DND-41 (cell line): Measurements from ENCODE around the gene ASH1L.
"Not testable (repeated sequence)": the region's sequence is repeated elsewhere in the genome, so short reads cannot be mapped to it uniquely, and the experiment has no call there.

Experiments
- ATAC-seq: fragments of 200-7000 bp; cut with Tn5 transposase; 3 replicates; pipeline ENCODE4 v1.9.1; 2021; ENCODE audit warnings: low read depth; ENCODE audit not compliant: insufficient read depth
- DNase-seq: peaks from one replicate; pipeline ENCODE4 v3.0.0-alpha.2; 2020
- H2AFZ ChIP-seq: 2 replicates; pipeline ENCODE4 v1.6.0; 2012; ENCODE audit warnings: low read depth, low read length
- H3K27ac ChIP-seq: 2 replicates; pipeline ENCODE4 v1.5.1; 2012; ENCODE audit warnings: low read length, inconsistent platforms
- H3K27me3 ChIP-seq: fragments of 200-600 bp; sonication (generic); 2 replicates; pipeline ENCODE4 v1.6.0; 2012; ENCODE audit warnings: low read length, mild to moderate bottlenecking, inconsistent platforms; ENCODE audit not compliant: insufficient read depth, poor library complexity
- H3K36me3 ChIP-seq: 2 replicates; pipeline ENCODE4 v1.5.1; 2012; ENCODE audit warnings: low read length, inconsistent platforms; ENCODE audit not compliant: insufficient read depth
- H3K4me1 ChIP-seq: 2 replicates; pipeline ENCODE4 v1.5.1; 2012; ENCODE audit warnings: mild to moderate bottlenecking, low read length; ENCODE audit not compliant: insufficient read depth
- H3K4me2 ChIP-seq: 2 replicates; pipeline ENCODE4 v1.6.0; 2012; ENCODE audit warnings: mild to moderate bottlenecking, moderate library complexity, low read length, inconsistent platforms; ENCODE audit not compliant: insufficient read depth
- H3K4me3 ChIP-seq, 2 experiments: fragments of 200-600 bp in 1 of 2; shearing (Covaris generic) in 1 of 2; 2 replicates each; pipeline ENCODE4 v1.5.1; 2012 to 2016; ENCODE audit warnings: inconsistent platforms in 2 of 2, low read length in 2 of 2, mild to moderate bottlenecking in 2 of 2, low read depth in 1 of 2, moderate library complexity in 1 of 2
- H3K79me2 ChIP-seq: 2 replicates; pipeline ENCODE4 v1.6.0; 2012; ENCODE audit warnings: low read length, inconsistent platforms; ENCODE audit not compliant: insufficient read depth
- H3K9ac ChIP-seq: 2 replicates; pipeline ENCODE4 v1.6.0; 2012; ENCODE audit warnings: low read depth, mild to moderate bottlenecking, inconsistent platforms, low read length, moderate library complexity
- H3K9me3 ChIP-seq: 2 replicates; pipeline ENCODE4 v1.5.1; 2012; ENCODE audit warnings: low read length, moderate library complexity, mild to moderate bottlenecking, inconsistent platforms; ENCODE audit not compliant: insufficient read depth, severe bottlenecking
- H4K20me1 ChIP-seq: 2 replicates; pipeline ENCODE4 v1.6.0; 2012; ENCODE audit warnings: low read length; ENCODE audit not compliant: insufficient read depth
- EZH2 ChIP-seq: IDR thresholded peaks from 3 replicates; pipeline ENCODE4 v1.6.1; 2012; ENCODE audit warnings: borderline replicate concordance, low read depth, mild to moderate bottlenecking, moderate library complexity, low read length, inconsistent platforms; ENCODE audit not compliant: severe bottlenecking
- TF ChIP-seq, protein P1 (sequence below): IDR thresholded peaks from 2 replicates; pipeline ENCODE4 v1.5.1; 2012; ENCODE audit warnings: borderline replicate concordance, low read length, moderate library complexity, mild to moderate bottlenecking; ENCODE audit not compliant: poor library complexity, severe bottlenecking; ENCODE audit errors: extremely low read depth

The ASH1L gene

DNA sequence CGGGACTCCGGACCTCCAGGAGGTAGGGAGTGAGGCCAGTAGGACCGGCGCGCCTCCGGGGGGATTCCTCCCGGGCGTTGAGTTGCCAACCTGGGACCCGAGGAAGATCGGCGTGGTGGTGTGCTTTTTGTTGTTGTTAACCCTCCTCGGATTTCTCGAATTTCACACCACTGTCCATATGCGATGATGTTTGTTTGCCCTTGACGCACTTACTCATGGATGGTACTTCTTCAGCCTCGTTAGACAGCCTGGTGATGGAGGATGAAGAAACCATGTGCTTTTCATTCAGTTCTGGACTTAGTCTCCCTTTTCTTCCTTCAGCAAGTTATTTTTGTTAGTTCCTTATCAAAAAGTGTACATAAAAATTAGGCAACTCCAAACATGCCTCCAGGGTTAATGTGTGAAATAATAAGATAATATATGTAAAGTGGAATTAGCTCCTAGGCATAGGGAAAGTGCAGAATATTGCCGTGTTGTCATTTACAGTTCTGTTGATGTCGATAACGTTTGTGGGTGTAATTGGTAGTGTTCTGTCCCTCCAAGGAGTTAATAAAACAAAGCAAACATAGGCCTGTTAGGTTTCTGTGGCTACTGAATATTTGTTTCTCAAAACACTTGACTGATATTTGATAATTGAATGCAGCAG is 897 bp upstream of the ASH1L start:
- Histone ChIP-seq H3K4me3 (peak overlapping the region; percentile 91 to 99), H4K20me1 (peaks cover 15% of the 10 kb centered on the region), H3K36me3 (peaks cover 17% of the 10 kb centered on the region), H3K9ac (peak overlapping the region; percentile 98), H2AFZ (peak overlapping the region; percentile 100), H3K79me2 (peaks cover 88% of the 10 kb centered on the region), H3K4me1 (peaks cover 33% of the 10 kb centered on the region), H3K4me2 (peak overlapping the region; percentile 64), H3K27ac (peak overlapping the region; percentile 100)
- not testable (repeated sequence) for DNase-seq, H3K27me3 ChIP-seq, H3K9me3 ChIP-seq
- TF ChIP-seq, protein P1, sequence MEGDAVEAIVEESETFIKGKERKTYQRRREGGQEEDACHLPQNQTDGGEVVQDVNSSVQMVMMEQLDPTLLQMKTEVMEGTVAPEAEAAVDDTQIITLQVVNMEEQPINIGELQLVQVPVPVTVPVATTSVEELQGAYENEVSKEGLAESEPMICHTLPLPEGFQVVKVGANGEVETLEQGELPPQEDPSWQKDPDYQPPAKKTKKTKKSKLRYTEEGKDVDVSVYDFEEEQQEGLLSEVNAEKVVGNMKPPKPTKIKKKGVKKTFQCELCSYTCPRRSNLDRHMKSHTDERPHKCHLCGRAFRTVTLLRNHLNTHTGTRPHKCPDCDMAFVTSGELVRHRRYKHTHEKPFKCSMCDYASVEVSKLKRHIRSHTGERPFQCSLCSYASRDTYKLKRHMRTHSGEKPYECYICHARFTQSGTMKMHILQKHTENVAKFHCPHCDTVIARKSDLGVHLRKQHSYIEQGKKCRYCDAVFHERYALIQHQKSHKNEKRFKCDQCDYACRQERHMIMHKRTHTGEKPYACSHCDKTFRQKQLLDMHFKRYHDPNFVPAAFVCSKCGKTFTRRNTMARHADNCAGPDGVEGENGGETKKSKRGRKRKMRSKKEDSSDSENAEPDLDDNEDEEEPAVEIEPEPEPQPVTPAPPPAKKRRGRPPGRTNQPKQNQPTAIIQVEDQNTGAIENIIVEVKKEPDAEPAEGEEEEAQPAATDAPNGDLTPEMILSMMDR = peak; percentile 1
- ATAC-seq = peak; percentile 11

DNA sequence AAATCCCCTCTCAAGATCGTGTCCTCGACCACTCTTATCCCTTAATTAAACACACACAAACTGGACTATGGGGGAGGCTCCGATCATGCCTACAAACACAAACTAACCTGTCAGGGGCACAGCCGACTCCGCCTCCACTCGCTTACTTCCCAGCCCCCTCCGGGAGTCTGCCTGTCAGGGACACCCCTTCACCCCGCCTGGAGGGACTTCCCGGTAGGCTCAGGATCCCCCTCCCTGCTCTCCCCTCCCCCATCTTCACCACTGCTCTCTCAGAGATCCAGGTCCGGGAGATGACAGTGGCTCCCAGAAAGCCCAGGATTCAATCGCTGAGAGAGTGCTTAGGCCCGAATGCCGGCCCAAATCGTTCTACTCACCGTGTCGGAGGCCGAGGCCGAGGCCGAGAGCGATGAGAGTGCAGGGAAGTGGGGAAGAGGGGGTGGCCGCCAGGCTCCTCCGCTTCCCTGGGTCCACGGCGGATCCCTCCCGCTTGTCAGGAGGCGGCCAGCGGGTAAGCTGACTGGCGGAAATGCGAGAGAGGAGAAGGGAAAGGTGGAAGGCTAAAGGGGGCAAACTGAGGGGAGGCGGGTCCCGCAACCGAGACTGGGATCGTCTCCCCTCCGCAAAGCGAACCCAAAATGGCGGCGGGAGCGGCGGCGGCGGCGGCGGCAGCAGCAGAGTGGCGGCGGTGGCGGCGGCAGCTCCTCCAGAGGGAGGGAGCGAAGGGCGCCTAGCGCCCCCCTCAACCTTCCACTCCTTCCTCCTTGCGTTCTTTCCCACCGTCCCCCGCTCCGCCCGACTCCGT is 623 bp downstream of the ASH1L start:
- DNase-seq = peak; percentile 73
- Histone ChIP-seq H4K20me1 (peaks cover 21% of the 10 kb centered on the region; the same call in 1 of the 2 replicates), H3K4me1 (peaks cover 35% of the 10 kb centered on the region), H2AFZ (peak overlapping the region; percentile 98), H3K4me3 (peak overlapping the region; percentile 91 to 99), H3K27ac (peak overlapping the region; percentile 100), H3K4me2 (peak overlapping the region; percentile 64), H3K9ac (peak overlapping the region; percentile 98), H3K36me3 (peaks cover 17% of the 10 kb centered on the region), H3K79me2 (peaks cover 92% of the 10 kb centered on the region)
- peak; percentile 56 for ATAC-seq
- not testable (repeated sequence) for H3K27me3 ChIP-seq, H3K9me3 ChIP-seq

DNA sequence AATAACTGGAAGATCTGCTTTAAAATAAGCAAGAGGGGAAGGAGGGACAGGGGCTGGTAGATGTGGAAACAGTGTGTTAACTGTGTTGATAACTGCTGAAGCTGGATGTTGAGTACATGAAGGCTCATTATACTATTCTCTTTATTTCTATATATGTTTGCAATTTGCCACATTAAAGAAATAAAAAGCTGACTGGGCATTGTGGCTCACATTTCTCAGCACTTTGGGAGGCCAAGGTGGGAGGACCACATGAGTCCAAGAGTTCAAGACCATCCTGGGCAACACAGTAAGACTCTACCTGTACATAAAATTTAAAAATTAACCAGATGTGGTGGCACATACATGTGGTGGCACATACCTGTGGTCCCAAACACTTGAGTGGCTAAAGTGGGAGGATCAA is 6.7 kb downstream of the ASH1L start:
- no peaks in the 10 kb centered on the region for H3K9me3 ChIP-seq
- peaks cover 97% of the 10 kb centered on the region for H3K79me2 ChIP-seq
- no peak overlapping the region for H2AFZ ChIP-seq
- H3K4me2 ChIP-seq = no peak overlapping the region
- peaks cover 22% of the 10 kb centered on the region for H3K4me1 ChIP-seq
- DNase-seq (no peak), ATAC-seq (no peak)
- H3K4me3 ChIP-seq = no peak overlapping the region
- no peaks in the 10 kb centered on the region for H3K27me3 ChIP-seq
- peaks cover 27% of the 10 kb centered on the region for H3K36me3 ChIP-seq
- no peak overlapping the region for H3K27ac ChIP-seq
- no peak overlapping the region for H3K9ac ChIP-seq
- H4K20me1 ChIP-seq = peaks cover 52% of the 10 kb centered on the region; the same call in 1 of the 2 replicates
- no peak for TF ChIP-seq EZH2
- TF ChIP-seq, protein P1 = no peak

DNA sequence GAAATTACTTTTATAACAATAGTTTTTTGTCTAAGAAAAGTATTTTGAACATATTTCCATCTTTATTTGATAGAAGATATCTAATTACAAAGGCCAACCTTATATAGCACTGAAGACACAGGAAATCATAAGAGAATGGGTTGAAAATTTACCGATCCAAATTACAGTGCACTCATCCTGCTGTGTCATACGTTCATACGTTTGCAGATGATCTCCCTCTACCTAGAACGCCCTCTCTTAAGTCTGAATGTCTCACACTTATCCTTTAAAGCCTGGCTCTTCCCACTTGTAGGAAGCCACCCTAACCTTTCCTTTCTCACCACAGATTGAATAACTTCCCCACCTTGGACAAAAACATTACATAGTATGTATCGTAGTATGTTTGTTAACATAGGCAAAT is 9.3 kb downstream of the ASH1L start:
- H3K4me1 ChIP-seq = peaks cover under 1% of the 10 kb centered on the region; the same call in 1 of the 2 replicates
- H3K4me3 ChIP-seq = no peak overlapping the region
- no peak overlapping the region for H3K27ac ChIP-seq
- peaks cover 58% of the 10 kb centered on the region for H4K20me1 ChIP-seq
- H3K36me3 ChIP-seq = peaks cover 19% of the 10 kb centered on the region
- TF ChIP-seq EZH2 = no peak
- TF ChIP-seq, protein P1 = no peak
- ATAC-seq (no peak), DNase-seq (no peak)
- H2AFZ ChIP-seq = no peak overlapping the region
- H3K27me3 ChIP-seq = no peaks in the 10 kb centered on the region
- H3K9me3 ChIP-seq = no peaks in the 10 kb centered on the region
- H3K9ac ChIP-seq = no peak overlapping the region
- no peak overlapping the region for H3K4me2 ChIP-seq
- H3K79me2 ChIP-seq = peaks cover 98% of the 10 kb centered on the region
